ENCODE data around the gene MPDU1. TPM values are rescaled to one million over a fixed set of nuclear protein-coding genes. Genes with fewer than 3 reads are reported as not detected.

The MPDU1 gene
- total and polyA plus RNA-seq, 2 of the 4 experiments (the other 2 are of a cell fraction): 135 to 149 TPM

- ATAC-seq (ENCODE audit: low read depth): no peak
- Histone ChIP-seq H3K9ac (ENCODE audit: low read depth, low read length) (no peak overlapping the region), H2BK5ac (ENCODE audit: low read depth, low read length, poor library complexity, severe bottlenecking) (no peak overlapping the region), H2AK5ac (ENCODE audit: low read depth, low read length) (no peak overlapping the region), H3K18ac (ENCODE audit: low read depth, low read length) (no peak overlapping the region), H3K27ac (ENCODE audit: insufficient read depth, low read length) (no peak overlapping the region), H3K4me3 (ENCODE audit: insufficient read depth, low read depth, low read length) (no peak overlapping the region), H3K27me3 (ENCODE audit: control insufficient read depth, insufficient read depth, low read length) (no peaks in the 10 kb centered on the region), H2AFZ (replicated peaks; ENCODE audit: low read length, poor library complexity) (no peak overlapping the region), H2BK20ac (ENCODE audit: low read depth, low read length) (no peak overlapping the region), H3K56ac (ENCODE audit: extremely low read depth, insufficient read depth, low read length) (no peak overlapping the region), H2BK15ac (ENCODE audit: low read depth, low read length) (no peak overlapping the region), H4K5ac (ENCODE audit: low read depth, low read length) (no peak overlapping the region), H4K91ac (ENCODE audit: insufficient read depth, low read depth, low read length) (no peak overlapping the region), H2AK9ac (replicated peaks; ENCODE audit: low read depth, low read length, poor library complexity) (no peak overlapping the region), H3K36me3 (ENCODE audit: control insufficient read depth, insufficient read depth, low read length) (peaks cover 47% of the 10 kb centered on the region), H2BK120ac (ENCODE audit: low read depth, low read length) (no peak overlapping the region), H3K14ac (replicated peaks; ENCODE audit: low read depth, low read length) (no peak overlapping the region), H3K4me1 (ENCODE audit: control insufficient read depth, insufficient read depth, low read length) (peaks cover 6% of the 10 kb centered on the region), H3K9me1 (ENCODE audit: insufficient read depth, low read length) (peaks cover 6% of the 10 kb centered on the region; the same call in 1 of the 2 replicates), H4K8ac (ENCODE audit: low read depth in 2 of 2, low read length in 2 of 2) (no peak overlapping the region), H3K79me1 (ENCODE audit: low read depth in 1 of 2, low read length in 2 of 2) (peaks cover 16 to 50% of the 10 kb centered on the region in 2 experiments), H3K4me2 (ENCODE audit: low read depth, low read length) (no peak overlapping the region), H4K20me1 (ENCODE audit: insufficient read depth, low read length) (peaks cover 27% of the 10 kb centered on the region), H3K4ac (ENCODE audit: low read depth, low read length) (no peak overlapping the region), H3K23ac (ENCODE audit: low read depth, low read length) (no peak overlapping the region), H3K9me3 (ENCODE audit: control insufficient read depth, insufficient read depth, low read length) (no peaks in the 10 kb centered on the region)
- dilution Hi-C loops (cut with HindIII; ENCODE audit: low sequenced_read_pairs, unreplicated experiment): no loop called here
- no TSS peak for BruUV-seq (replicated peaks)
- no CpG with 5 or more reads among the region's 10 CpGs for WGBS, 2 experiments (ENCODE audit: extremely low coverage in 2 of 2, insufficient read length in 1 of 2)
- no peak for TF ChIP-seq NFE2L2 (IDR thresholded peaks at IDR 0.05; ENCODE audit: low read depth, low read length)
- no peak for TF ChIP-seq RCOR1 (IDR thresholded peaks at IDR 0.05; ENCODE audit: insufficient replicate concordance, low read length)
- no peak for DNase-seq
- POLR2A ChIA-PET (ENCODE audit: unreplicated experiment): interaction anchor here (1.0 kb wide), 1 partner anchor 117 kb away, joined by 3 read pairs; the partner anchor contains the start of gene TP53
- intact Hi-C loops (cut with micrococcal nuclease): loop anchor here (5.0 kb wide), 1 partner anchor 272 kb away; no protein-coding TSS in a partner anchor
- in situ Hi-C loops (cut with MboI; ENCODE audit: low sequenced_read_pairs): no loop called here
- CTCF ChIA-PET: interaction anchor here (1.1 kb wide), 1 partner anchor 13 kb away, joined by 3 read pairs; the partner anchor contains the start of gene MPDU1
Measured at GRCh38 chr17:7570351-7570750, 13.3 kb upstream of the MPDU1 start.

Data from IMR-90 (cell line).